ENCODE results near the gene KLK7. TPM values are rescaled to one million over a fixed set of nuclear protein-coding genes. Genes with fewer than 3 reads are reported as not detected.

KLK7 gene
- total and polyA plus RNA-seq, 10 of the 15 experiments (the other 5 are each of a cell fraction or from before 2014, with no cell fraction given), result not detected

- Histone ChIP-seq H4K20me1 (ENCODE audit: control insufficient read depth, insufficient read depth) (no peaks in the 10 kb centered on the region), H3K9ac (ENCODE audit: control insufficient read depth, insufficient read depth, low read length) (no peak overlapping the region), H3K79me2 (ENCODE audit: control insufficient read depth, insufficient read depth, low read length) (no peaks in the 10 kb centered on the region), H3K36me3 (ENCODE audit: control insufficient read depth in 2 of 2, insufficient read depth in 2 of 2, low read length in 1 of 2) (no peaks in the 10 kb centered on the region), H3K9me3 (replicated peaks; ENCODE audit: control insufficient read depth, insufficient read depth, low read length) (no peaks in the 10 kb centered on the region), H3K27me3 (replicated peaks in 1 of 2; ENCODE audit: control insufficient read depth in 2 of 2, insufficient read depth in 2 of 2, low read length in 1 of 2) (no peaks in the 10 kb centered on the region; a peak in 1 of 4 replicates), H2AFZ (ENCODE audit: control insufficient read depth, low read depth, low read length) (no peak overlapping the region), H3K27ac (ENCODE audit: control insufficient read depth, insufficient read depth) (no peak overlapping the region), H3K4me1 (ENCODE audit: control insufficient read depth, insufficient read depth, low read length) (no peaks in the 10 kb centered on the region), H3K4me3 (no peak overlapping the region), H3K4me2 (ENCODE audit: control insufficient read depth, insufficient read depth) (no peak overlapping the region)
- TF ChIP-seq, protein P1, sequence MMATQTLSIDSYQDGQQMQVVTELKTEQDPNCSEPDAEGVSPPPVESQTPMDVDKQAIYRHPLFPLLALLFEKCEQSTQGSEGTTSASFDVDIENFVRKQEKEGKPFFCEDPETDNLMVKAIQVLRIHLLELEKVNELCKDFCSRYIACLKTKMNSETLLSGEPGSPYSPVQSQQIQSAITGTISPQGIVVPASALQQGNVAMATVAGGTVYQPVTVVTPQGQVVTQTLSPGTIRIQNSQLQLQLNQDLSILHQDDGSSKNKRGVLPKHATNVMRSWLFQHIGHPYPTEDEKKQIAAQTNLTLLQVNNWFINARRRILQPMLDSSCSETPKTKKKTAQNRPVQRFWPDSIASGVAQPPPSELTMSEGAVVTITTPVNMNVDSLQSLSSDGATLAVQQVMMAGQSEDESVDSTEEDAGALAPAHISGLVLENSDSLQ (IDR thresholded peaks at IDR 0.05), result no peak
- TF ChIP-seq EZH2 (IDR thresholded peaks at IDR 0.05; ENCODE audit: borderline replicate concordance, control insufficient read depth, low read depth, low read length) (no peak), ZNF217 (IDR thresholded peaks at IDR 0.05) (no peak), ZNF24 (IDR thresholded peaks at IDR 0.05) (no peak), SREBF1 (IDR thresholded peaks at IDR 0.05; ENCODE audit: low read length) (no peak), ZSCAN29 (IDR thresholded peaks at IDR 0.05) (no peak), SMC3 (IDR thresholded peaks at IDR 0.05; ENCODE audit: borderline replicate concordance, low read length) (no peak), FOXM1 (IDR thresholded peaks at IDR 0.05; ENCODE audit: low read depth, low read length) (no peak)
- TF ChIP-seq, protein P2, sequence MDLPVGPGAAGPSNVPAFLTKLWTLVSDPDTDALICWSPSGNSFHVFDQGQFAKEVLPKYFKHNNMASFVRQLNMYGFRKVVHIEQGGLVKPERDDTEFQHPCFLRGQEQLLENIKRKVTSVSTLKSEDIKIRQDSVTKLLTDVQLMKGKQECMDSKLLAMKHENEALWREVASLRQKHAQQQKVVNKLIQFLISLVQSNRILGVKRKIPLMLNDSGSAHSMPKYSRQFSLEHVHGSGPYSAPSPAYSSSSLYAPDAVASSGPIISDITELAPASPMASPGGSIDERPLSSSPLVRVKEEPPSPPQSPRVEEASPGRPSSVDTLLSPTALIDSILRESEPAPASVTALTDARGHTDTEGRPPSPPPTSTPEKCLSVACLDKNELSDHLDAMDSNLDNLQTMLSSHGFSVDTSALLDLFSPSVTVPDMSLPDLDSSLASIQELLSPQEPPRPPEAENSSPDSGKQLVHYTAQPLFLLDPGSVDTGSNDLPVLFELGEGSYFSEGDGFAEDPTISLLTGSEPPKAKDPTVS (IDR thresholded peaks at IDR 0.05; ENCODE audit: low read depth, low read length), result no peak
- FAIRE-seq (no peak), DNase-seq (ENCODE audit: low read depth, low spot score) (no peak), ATAC-seq (no peak)
- ChIA-PET CTCF (no interaction called here), RAD21 (ENCODE audit: unreplicated experiment) (no interaction called here), POLR2A (no interaction called here), SMC1A (ENCODE audit: uncharacterized antibody, unreplicated experiment) (no interaction called here)
- no TSS peak for BruUV-seq (replicated peaks)
- intact Hi-C loops (cut with micrococcal nuclease; ENCODE audit: unreplicated experiment), result no loop called here
- 24% methylated on average over 14 of the region's 14 CpGs for WGBS (ENCODE audit: insufficient coverage, insufficient replicate concordance, low lambda C conversion rate, missing lambda C conversion rate)
- in situ Hi-C loops (cut with MboI), result no loop called here
These were observed 43.5 kb upstream of the KLK7 start for GRCh38 chr19:51027126-51027806.
